Osteoblast (primary cell): ENCODE results near the gene BOLA3. TPM values are rescaled to one million over a fixed set of nuclear protein-coding genes. Genes with fewer than 3 reads are reported as not detected.

Source experiments
- DNase-seq: peaks from one replicate; pipeline ENCODE4 v3.0.0; 2011; ENCODE audit warnings: low spot score, mixed read lengths; ENCODE audit not compliant: insufficient read length; ENCODE audit errors: missing footprints
- H2AFZ ChIP-seq: 2 replicates; pipeline ENCODE4 v1.6.0; 2011; ENCODE audit warnings: mild to moderate bottlenecking, low read length
- H3K27ac ChIP-seq: 2 replicates; pipeline ENCODE4 v1.5.1; 2011; ENCODE audit warnings: mild to moderate bottlenecking, low read depth, low read length, moderate library complexity
- H3K27me3 ChIP-seq: 2 replicates; pipeline ENCODE4 v1.6.0; 2012; ENCODE audit warnings: mild to moderate bottlenecking, control low read depth, inconsistent platforms, low read length, moderate library complexity; ENCODE audit not compliant: insufficient read depth
- H3K36me3 ChIP-seq: 2 replicates; pipeline ENCODE4 v1.5.1; 2011; ENCODE audit warnings: mild to moderate bottlenecking, low read length, control low read depth, moderate library complexity; ENCODE audit not compliant: insufficient read depth
- H3K4me1 ChIP-seq: 2 replicates; pipeline ENCODE4 v1.5.1; 2011; ENCODE audit warnings: mild to moderate bottlenecking, low read length, control low read depth, moderate library complexity; ENCODE audit not compliant: insufficient read depth
- H3K4me2 ChIP-seq: 2 replicates; pipeline ENCODE4 v1.6.0; 2011; ENCODE audit warnings: mild to moderate bottlenecking, low read length; ENCODE audit not compliant: insufficient read depth
- H3K4me3 ChIP-seq: fragments of 200-600 bp; sonication (generic); 3 replicates; pipeline ENCODE4 v1.5.1; 2012; ENCODE audit warnings: mild to moderate bottlenecking, low read length, inconsistent platforms; ENCODE audit not compliant: insufficient read depth
- H3K79me2 ChIP-seq: 2 replicates; pipeline ENCODE4 v1.6.0; 2012; ENCODE audit warnings: mild to moderate bottlenecking, low read length, control low read depth, inconsistent platforms; ENCODE audit not compliant: insufficient read depth
- H3K9me3 ChIP-seq: 2 replicates; pipeline ENCODE4 v1.5.1; 2011; ENCODE audit warnings: low read depth, low read length, control low read depth
- H4K20me1 ChIP-seq: 2 replicates; pipeline ENCODE4 v1.6.0; 2012; ENCODE audit warnings: mild to moderate bottlenecking, low read length, control low read depth; ENCODE audit not compliant: insufficient read depth
- total RNA-seq: library from RNA; depleted of rRNA; stranded (reverse); fragments of >200 nt; gene quantifications from 2 replicates; pipeline ENCODE4 v1.2.3, GENCODE V29; 2012
- TF ChIP-seq, protein P1 (sequence below): IDR thresholded peaks from 2 replicates; pipeline ENCODE4 v1.5.1; 2011; ENCODE audit warnings: mild to moderate bottlenecking, low read depth, low read length, moderate library complexity; ENCODE audit errors: extremely low read depth

Gene BOLA3
- total RNA-seq, 1 donor: 17.4 TPM

- Histone ChIP-seq H4K20me1 (no peaks in the 10 kb centered on the region), H3K27me3 (no peaks in the 10 kb centered on the region), H3K36me3 (peaks cover 15% of the 10 kb centered on the region), H3K4me1 (no peaks in the 10 kb centered on the region), H3K79me2 (no peaks in the 10 kb centered on the region), H3K4me3 (no peak overlapping the region), H3K27ac (no peak overlapping the region), H3K4me2 (no peak overlapping the region), H3K9me3 (no peaks in the 10 kb centered on the region), H2AFZ (no peak overlapping the region)
- DNase-seq: peak; percentile 38
- TF ChIP-seq, protein P1, sequence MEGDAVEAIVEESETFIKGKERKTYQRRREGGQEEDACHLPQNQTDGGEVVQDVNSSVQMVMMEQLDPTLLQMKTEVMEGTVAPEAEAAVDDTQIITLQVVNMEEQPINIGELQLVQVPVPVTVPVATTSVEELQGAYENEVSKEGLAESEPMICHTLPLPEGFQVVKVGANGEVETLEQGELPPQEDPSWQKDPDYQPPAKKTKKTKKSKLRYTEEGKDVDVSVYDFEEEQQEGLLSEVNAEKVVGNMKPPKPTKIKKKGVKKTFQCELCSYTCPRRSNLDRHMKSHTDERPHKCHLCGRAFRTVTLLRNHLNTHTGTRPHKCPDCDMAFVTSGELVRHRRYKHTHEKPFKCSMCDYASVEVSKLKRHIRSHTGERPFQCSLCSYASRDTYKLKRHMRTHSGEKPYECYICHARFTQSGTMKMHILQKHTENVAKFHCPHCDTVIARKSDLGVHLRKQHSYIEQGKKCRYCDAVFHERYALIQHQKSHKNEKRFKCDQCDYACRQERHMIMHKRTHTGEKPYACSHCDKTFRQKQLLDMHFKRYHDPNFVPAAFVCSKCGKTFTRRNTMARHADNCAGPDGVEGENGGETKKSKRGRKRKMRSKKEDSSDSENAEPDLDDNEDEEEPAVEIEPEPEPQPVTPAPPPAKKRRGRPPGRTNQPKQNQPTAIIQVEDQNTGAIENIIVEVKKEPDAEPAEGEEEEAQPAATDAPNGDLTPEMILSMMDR: no peak
Measured at GRCh38 chr2:74096052-74096451, 51.7 kb downstream of the BOLA3 start.

DNA sequence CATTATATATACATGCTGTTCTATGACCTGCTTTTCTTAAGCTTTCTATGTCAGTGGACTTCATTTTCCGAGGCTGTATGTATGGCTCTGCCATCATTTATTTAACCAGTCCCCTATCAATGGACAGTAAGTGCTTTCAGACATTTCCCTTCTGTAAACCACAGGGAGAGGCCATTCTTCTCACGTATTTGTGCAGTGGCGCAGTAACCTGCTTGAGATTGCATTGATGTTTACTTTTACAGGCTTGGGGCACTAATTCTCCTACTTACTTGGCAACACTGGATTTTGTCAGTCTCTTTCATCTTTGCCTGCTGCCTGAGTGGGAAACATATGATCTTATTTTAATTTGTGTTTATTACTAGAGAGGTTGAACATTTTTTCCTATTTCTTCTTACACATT is 52.1 kb downstream of the BOLA3 start:
- Histone ChIP-seq H2AFZ (no peak overlapping the region), H3K4me3 (no peak overlapping the region), H3K27ac (no peak overlapping the region), H3K4me2 (no peak overlapping the region), H3K36me3 (peaks cover 15% of the 10 kb centered on the region), H4K20me1 (no peaks in the 10 kb centered on the region), H3K4me1 (no peaks in the 10 kb centered on the region), H3K79me2 (no peaks in the 10 kb centered on the region), H3K27me3 (no peaks in the 10 kb centered on the region), H3K9me3 (no peaks in the 10 kb centered on the region)
- DNase-seq: no peak
- TF ChIP-seq, protein P1: no peak

- TF ChIP-seq, protein P1: no peak
- DNase-seq: peak; percentile 27
- Histone ChIP-seq H3K27ac (no peak overlapping the region), H3K9me3 (no peaks in the 10 kb centered on the region), H3K4me3 (no peak overlapping the region), H2AFZ (no peak overlapping the region), H3K27me3 (no peaks in the 10 kb centered on the region), H3K4me1 (no peaks in the 10 kb centered on the region), H3K79me2 (no peaks in the 10 kb centered on the region), H3K4me2 (no peak overlapping the region), H4K20me1 (no peaks in the 10 kb centered on the region), H3K36me3 (peaks cover 10% of the 10 kb centered on the region)
Measured at GRCh38 chr2:74094291-74094690, 53.4 kb downstream of the BOLA3 start.

DNA sequence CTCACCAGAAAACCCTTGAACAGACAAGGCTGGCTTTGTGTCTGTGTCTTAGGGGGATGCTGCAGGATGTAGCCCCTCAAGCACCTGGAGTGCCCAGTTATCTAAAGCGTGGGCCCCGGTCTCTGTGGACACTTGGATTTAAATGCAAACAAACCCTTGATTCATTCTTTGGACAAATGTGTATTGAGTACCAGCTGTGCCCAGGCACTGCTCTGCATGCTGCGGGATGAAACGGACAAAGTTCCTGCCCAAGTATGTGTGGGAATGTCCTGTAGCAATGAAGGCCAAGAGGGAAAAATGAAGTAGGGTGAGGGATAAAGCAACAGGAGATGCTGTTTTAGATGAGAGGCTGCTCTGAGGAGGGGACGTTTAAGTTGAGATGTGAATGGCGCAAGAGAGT is 53.9 kb downstream of the BOLA3 start:
- Histone ChIP-seq H3K36me3 (peaks cover 9% of the 10 kb centered on the region), H3K4me3 (no peak overlapping the region), H3K4me1 (no peaks in the 10 kb centered on the region), H3K27me3 (no peaks in the 10 kb centered on the region), H3K27ac (no peak overlapping the region), H4K20me1 (no peaks in the 10 kb centered on the region), H2AFZ (no peak overlapping the region), H3K4me2 (no peak overlapping the region), H3K9me3 (no peaks in the 10 kb centered on the region), H3K79me2 (no peaks in the 10 kb centered on the region)
- DNase-seq: no peak
- TF ChIP-seq, protein P1: no peak
